ENCODE results near the gene PCBP3.

DNA sequence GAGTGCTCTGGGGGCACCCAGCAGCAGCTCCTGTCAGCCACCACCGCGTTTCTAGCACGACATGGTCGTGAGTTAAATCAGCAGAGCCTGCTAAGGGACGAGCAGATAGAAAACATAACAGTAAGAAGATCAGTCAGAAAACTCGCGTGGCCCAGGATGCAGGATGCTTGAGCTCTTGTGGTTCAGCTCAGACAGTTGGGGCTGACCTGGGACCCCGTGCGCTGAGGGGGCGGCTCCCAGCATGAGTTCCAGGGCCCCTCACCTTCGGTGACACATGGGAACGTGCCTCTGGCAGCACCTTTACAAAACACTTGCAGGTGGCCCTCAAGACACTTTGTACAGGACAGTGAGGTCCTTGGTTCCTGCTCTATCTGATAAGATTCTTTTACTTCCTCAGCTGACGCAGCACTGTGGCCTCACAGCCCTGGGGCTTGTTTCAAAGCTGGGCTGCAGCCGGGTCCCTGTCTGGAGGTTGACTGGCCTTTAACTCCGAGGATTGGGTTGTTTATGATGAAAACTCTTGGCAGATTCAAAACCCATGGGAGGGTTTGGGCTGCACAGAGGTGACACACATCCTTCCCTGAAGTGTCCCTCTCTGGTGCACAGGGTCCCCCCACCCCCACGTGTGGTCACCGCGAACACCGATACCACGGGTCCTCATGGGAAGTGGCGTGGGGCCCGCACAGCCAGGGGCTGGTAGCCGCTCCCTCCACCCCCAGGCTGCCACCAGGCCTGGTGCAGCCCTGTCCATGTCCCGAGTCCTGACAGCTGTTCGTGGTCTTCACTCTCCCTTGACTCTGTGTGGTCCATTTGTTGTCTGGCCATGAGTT is 272.7 kb downstream of the PCBP3 start:
- TF ChIP-seq EZH2 (IDR thresholded peaks at IDR 0.05; ENCODE audit: low read depth) (no peak), CTCF (conservative IDR thresholded peaks at IDR 0.05) (no peak)
